GM12878 (cell line): Measurements from ENCODE around the gene EMILIN2. TPM values are rescaled to one million over a fixed set of nuclear protein-coding genes. Genes with fewer than 3 reads are reported as not detected.

Experiments used
- ATAC-seq: fragments of 200-7000 bp; cut with Tn5 transposase; 3 replicates; pipeline ENCODE4 v1.9.1; 2020; ENCODE audit warnings: mild to moderate bottlenecking, moderate library complexity
- BruUV-seq: library from RNA; stranded (reverse); fragments of 400-500 nt; replicated peaks from 2 replicates; lab custom pipeline; 2021; lab: Mats Ljungman, UMichigan
- CTCF ChIA-PET: fragments of 300-600 bp; sonication (Branson Sonifier 250); formaldehyde crosslinking; extraction: SDS; loops from one replicate; lab custom pipeline; 2021; ENCODE audit warnings: inconsistent platforms; lab: Yijun Ruan, JAX
- POLR2A ChIA-PET: fragments of 350-600 bp; formaldehyde crosslinking; extraction: SDS; loops from one replicate; lab custom pipeline; 2021; ENCODE audit warnings: inconsistent platforms; lab: Charles Lee
- RAD21 ChIA-PET: fragments of 300-600 bp; sonication (Branson Sonifier 250); formaldehyde crosslinking; loops from one replicate; lab custom pipeline; 2023; ENCODE audit warnings: antibody characterized with exemption; ENCODE audit not compliant: unreplicated experiment; lab: Charles Lee
- SMC1A ChIA-PET: fragments of 300-600 bp; sonication (Branson Sonifier 250); formaldehyde crosslinking; loops from one replicate; lab custom pipeline; 2023; ENCODE audit not compliant: unreplicated experiment, uncharacterized antibody; lab: Charles Lee
- DNase-seq: peaks from one replicate; pipeline ENCODE4 v3.0.0-alpha.2; 2011; ENCODE audit warnings: low read depth, low spot score
- FAIRE-seq: peaks from 3 replicates; lab custom pipeline; 2011; peaks lifted over from hg19 to GRCh38; lab: Jason Lieb, UNC
- H2AFZ ChIP-seq: 2 replicates; pipeline ENCODE4 v1.6.0; 2011; ENCODE audit warnings: low read depth, low read length, control low read depth; ENCODE audit not compliant: control insufficient read depth
- H3K27ac ChIP-seq: 2 replicates; pipeline ENCODE4 v1.5.1; 2011; ENCODE audit warnings: control low read depth; ENCODE audit not compliant: control insufficient read depth, insufficient read depth
- H3K27me3 ChIP-seq, 2 experiments: replicated peaks in 1 of 2; 2 replicates each; pipeline versions ENCODE4 v1.6.0 to v1.6.1; 2011; ENCODE audit warnings: low read length in 1 of 2; ENCODE audit not compliant: control insufficient read depth in 2 of 2, insufficient read depth in 2 of 2
- H3K36me3 ChIP-seq, 2 experiments: 2 replicates each; pipeline ENCODE4 v1.5.1; 2011; ENCODE audit warnings: low read length in 1 of 2; ENCODE audit not compliant: control insufficient read depth in 2 of 2, insufficient read depth in 2 of 2
- H3K4me1 ChIP-seq: 2 replicates; pipeline ENCODE4 v1.6.1; 2011; ENCODE audit warnings: mild to moderate bottlenecking, low read length, moderate library complexity, mixed read lengths; ENCODE audit not compliant: control insufficient read depth, insufficient read depth
- H3K4me2 ChIP-seq: 2 replicates; pipeline ENCODE4 v1.6.0; 2011; ENCODE audit warnings: control low read depth; ENCODE audit not compliant: control insufficient read depth, insufficient read depth
- H3K4me3 ChIP-seq: fragments of 200-600 bp; sonication (generic); 2 replicates; pipeline ENCODE4 v1.5.1; 2016
- H3K79me2 ChIP-seq: 2 replicates; pipeline ENCODE4 v1.6.0; 2011; ENCODE audit warnings: low read length; ENCODE audit not compliant: control insufficient read depth, insufficient read depth
- H3K9ac ChIP-seq: 2 replicates; pipeline ENCODE4 v1.8.0; 2011; ENCODE audit warnings: low read length, control low read depth, mixed read lengths; ENCODE audit not compliant: control insufficient read depth, insufficient read depth
- H3K9me3 ChIP-seq: replicated peaks from 3 replicates; pipeline ENCODE4 v1.5.1; 2011; ENCODE audit warnings: mild to moderate bottlenecking, low read length; ENCODE audit not compliant: control insufficient read depth, insufficient read depth
- H4K20me1 ChIP-seq: 2 replicates; pipeline ENCODE4 v1.6.0; 2011; ENCODE audit not compliant: control insufficient read depth, insufficient read depth
- ASH2L ChIP-seq: fragments of 300-600, 200-600 bp; sonication (generic); IDR thresholded peaks from 2 replicates; pipeline ENCODE4 v1.6.1; 2017; ENCODE audit warnings: low read depth, mild to moderate bottlenecking, borderline replicate concordance
- IRF4 ChIP-seq: IDR thresholded peaks from 2 replicates; pipeline ENCODE4 v1.6.1; 2011; ENCODE audit warnings: low read depth, low read length
- LARP7 ChIP-seq: fragments of 450-650 bp; IDR thresholded peaks from 2 replicates; pipeline ENCODE4 v1.6.1; 2017; ENCODE audit warnings: mild to moderate bottlenecking
- NBN ChIP-seq: fragments of 450-650 bp; IDR thresholded peaks from 2 replicates; pipeline ENCODE4 v1.6.1; 2016
- NR2F1 ChIP-seq: fragments of 450-650 bp; conservative IDR thresholded peaks from 2 replicates; pipeline ENCODE4 v1.6.1; 2017; ENCODE audit warnings: mild to moderate bottlenecking
- POLR2AphosphoS5 ChIP-seq: IDR thresholded peaks from 2 replicates; pipeline ENCODE4 v1.6.1; 2011; ENCODE audit warnings: mild to moderate bottlenecking, low read length, inconsistent platforms
- SPI1 ChIP-seq: IDR thresholded peaks from 2 replicates; pipeline ENCODE4 v1.6.1; 2011; ENCODE audit warnings: low read depth, mild to moderate bottlenecking, low read length, moderate library complexity, borderline replicate concordance; ENCODE audit not compliant: insufficient read depth
- SUZ12 ChIP-seq: fragments of 200-600 bp; sonication (generic); IDR thresholded peaks from one replicate; pipeline ENCODE4 v1.6.1; 2018; ENCODE audit warnings: antibody characterized with exemption, mild to moderate bottlenecking; ENCODE audit not compliant: unreplicated experiment
- TCF3 ChIP-seq: IDR thresholded peaks from 2 replicates; pipeline ENCODE4 v1.6.1; 2012; ENCODE audit warnings: low read depth, mild to moderate bottlenecking, low read length, borderline replicate concordance; ENCODE audit not compliant: insufficient read depth
- ZNF687 ChIP-seq: fragments of 450-650 bp; IDR thresholded peaks from 2 replicates; pipeline ENCODE4 v1.6.1; 2017; ENCODE audit warnings: mild to moderate bottlenecking, moderate library complexity
- ZZZ3 ChIP-seq: IDR thresholded peaks from 2 replicates; pipeline ENCODE4 v1.6.1; 2011; ENCODE audit warnings: low read depth; ENCODE audit not compliant: control insufficient read depth, insufficient read length
- WGBS: methylation state at CpG from one replicate; pipeline ENCODE4 v1.1.6; 2016; ENCODE audit warnings: low lambda C conversion rate; ENCODE audit not compliant: insufficient replicate concordance, insufficient coverage; ENCODE audit errors: missing lambda C conversion rate; 5-methylcytosine and 5-hydroxymethylcytosine counted together
- in situ Hi-C: fragments of 300-500 bp; cut with MboI; formaldehyde crosslinking; loops from 9 replicates; pipeline ENCODE4 v1.14.3; 2018; ENCODE audit warnings: mixed read lengths
- intact Hi-C: fragments of 100-400 bp; cut with micrococcal nuclease; formaldehyde crosslinking; loops from one replicate; pipeline ENCODE4 v1.14.2; 2022; ENCODE audit not compliant: unreplicated experiment
- polyA plus RNA-seq, 11 experiments: library from polyadenylated mRNA; depleted of rRNA in 4 of 11; unstranded in 6 of 11; stranded (reverse) in 5 of 11; fragments of >200 nt; fragmentation: Nextera tagmentation in 4 of 11; fragmentation: Illumina TruSeq in 1 of 11; extraction: Ambion mirVana in 4 of 11; extraction: Trizol in 1 of 11; gene quantifications; 1 replicate in 1 of 11; 2 replicates in 10 of 11; pipeline versions ENCODE4 v1.2.1 to v1.2.3, GENCODE V29; 2011 to 2016; ENCODE audit warnings: inconsistent platforms in 2 of 11, missing spikeins in 2 of 11, low read depth in 1 of 11
- total RNA-seq, 4 experiments: library from RNA; depleted of rRNA in 3 of 4; stranded (reverse); fragments of >200 nt in 3 of 4; fragmentation: Illumina TruSeq in 1 of 4; extraction: Trizol in 1 of 4; gene quantifications; 2 replicates each; pipeline versions ENCODE4 v1.2.1 to v1.2.3, GENCODE V29; 2013 to 2021
- TF ChIP-seq, protein P1 (sequence below): fragments of 450-650 bp; conservative IDR thresholded peaks from 2 replicates; pipeline ENCODE4 v1.6.1; 2017; ENCODE audit warnings: mild to moderate bottlenecking, moderate library complexity
- TF ChIP-seq, protein P2 (sequence below): fragments of 450-650 bp; IDR thresholded peaks from 2 replicates; pipeline ENCODE4 v1.6.1; 2018; ENCODE audit warnings: mild to moderate bottlenecking, low read depth, moderate library complexity; ENCODE audit not compliant: partially characterized antibody

EMILIN2 gene
- total and polyA plus RNA-seq, 10 of the 15 experiments (the other 5 are each of a cell fraction or from before 2014, with no cell fraction given), result 0.58 to 18.4 (median 5.9) TPM

GRCh38 chr18:2851771-2852170, 5.0 kb downstream of the EMILIN2 start:
- RAD21 ChIA-PET, result no interaction called here
- in situ Hi-C loops, result no loop called here
- no peak overlapping the region for H3K9ac ChIP-seq
- 65% methylated on average over 8 of the region's 8 CpGs for WGBS
- H3K27ac ChIP-seq, result no peak overlapping the region
- CTCF ChIA-PET, result no interaction called here
- ATAC-seq, result no peak
- no peak overlapping the region for H2AFZ ChIP-seq
- H3K36me3 ChIP-seq, result no peaks in the 10 kb centered on the region
- H3K9me3 ChIP-seq, result no peaks in the 10 kb centered on the region
- SMC1A ChIA-PET, result no interaction called here
- H3K27me3 ChIP-seq, result peaks cover 2 to 8% of the 10 kb centered on the region in 2 experiments; a peak in 3 of 4 replicates
- POLR2A ChIA-PET, result no interaction called here
- no peaks in the 10 kb centered on the region for H3K79me2 ChIP-seq
- intact Hi-C loops, result no loop called here
- H3K4me3 ChIP-seq, result no peak overlapping the region
- TF ChIP-seq NBN (no peak), IRF4 (no peak), SPI1 (no peak), ZNF687 (no peak), NR2F1 (no peak), ASH2L (no peak), ZZZ3 (no peak), POLR2AphosphoS5 (no peak), TCF3 (no peak), LARP7 (no peak), SUZ12 (no peak)
- TF ChIP-seq, protein P1, sequence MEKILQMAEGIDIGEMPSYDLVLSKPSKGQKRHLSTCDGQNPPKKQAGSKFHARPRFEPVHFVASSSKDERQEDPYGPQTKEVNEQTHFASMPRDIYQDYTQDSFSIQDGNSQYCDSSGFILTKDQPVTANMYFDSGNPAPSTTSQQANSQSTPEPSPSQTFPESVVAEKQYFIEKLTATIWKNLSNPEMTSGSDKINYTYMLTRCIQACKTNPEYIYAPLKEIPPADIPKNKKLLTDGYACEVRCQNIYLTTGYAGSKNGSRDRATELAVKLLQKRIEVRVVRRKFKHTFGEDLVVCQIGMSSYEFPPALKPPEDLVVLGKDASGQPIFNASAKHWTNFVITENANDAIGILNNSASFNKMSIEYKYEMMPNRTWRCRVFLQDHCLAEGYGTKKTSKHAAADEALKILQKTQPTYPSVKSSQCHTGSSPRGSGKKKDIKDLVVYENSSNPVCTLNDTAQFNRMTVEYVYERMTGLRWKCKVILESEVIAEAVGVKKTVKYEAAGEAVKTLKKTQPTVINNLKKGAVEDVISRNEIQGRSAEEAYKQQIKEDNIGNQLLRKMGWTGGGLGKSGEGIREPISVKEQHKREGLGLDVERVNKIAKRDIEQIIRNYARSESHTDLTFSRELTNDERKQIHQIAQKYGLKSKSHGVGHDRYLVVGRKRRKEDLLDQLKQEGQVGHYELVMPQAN, result no peak
- TF ChIP-seq, protein P2, sequence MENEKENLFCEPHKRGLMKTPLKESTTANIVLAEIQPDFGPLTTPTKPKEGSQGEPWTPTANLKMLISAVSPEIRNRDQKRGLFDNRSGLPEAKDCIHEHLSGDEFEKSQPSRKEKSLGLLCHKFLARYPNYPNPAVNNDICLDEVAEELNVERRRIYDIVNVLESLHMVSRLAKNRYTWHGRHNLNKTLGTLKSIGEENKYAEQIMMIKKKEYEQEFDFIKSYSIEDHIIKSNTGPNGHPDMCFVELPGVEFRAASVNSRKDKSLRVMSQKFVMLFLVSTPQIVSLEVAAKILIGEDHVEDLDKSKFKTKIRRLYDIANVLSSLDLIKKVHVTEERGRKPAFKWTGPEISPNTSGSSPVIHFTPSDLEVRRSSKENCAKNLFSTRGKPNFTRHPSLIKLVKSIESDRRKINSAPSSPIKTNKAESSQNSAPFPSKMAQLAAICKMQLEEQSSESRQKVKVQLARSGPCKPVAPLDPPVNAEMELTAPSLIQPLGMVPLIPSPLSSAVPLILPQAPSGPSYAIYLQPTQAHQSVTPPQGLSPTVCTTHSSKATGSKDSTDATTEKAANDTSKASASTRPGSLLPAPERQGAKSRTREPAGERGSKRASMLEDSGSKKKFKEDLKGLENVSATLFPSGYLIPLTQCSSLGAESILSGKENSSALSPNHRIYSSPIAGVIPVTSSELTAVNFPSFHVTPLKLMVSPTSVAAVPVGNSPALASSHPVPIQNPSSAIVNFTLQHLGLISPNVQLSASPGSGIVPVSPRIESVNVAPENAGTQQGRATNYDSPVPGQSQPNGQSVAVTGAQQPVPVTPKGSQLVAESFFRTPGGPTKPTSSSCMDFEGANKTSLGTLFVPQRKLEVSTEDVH, result no peak
- no peaks in the 10 kb centered on the region for H4K20me1 ChIP-seq
- no peak for DNase-seq
- FAIRE-seq, result no peak
- H3K4me2 ChIP-seq, result no peak overlapping the region
- no TSS peak for BruUV-seq
- no peaks in the 10 kb centered on the region for H3K4me1 ChIP-seq
